Measurements from ENCODE around the gene GAB2.

DNA sequence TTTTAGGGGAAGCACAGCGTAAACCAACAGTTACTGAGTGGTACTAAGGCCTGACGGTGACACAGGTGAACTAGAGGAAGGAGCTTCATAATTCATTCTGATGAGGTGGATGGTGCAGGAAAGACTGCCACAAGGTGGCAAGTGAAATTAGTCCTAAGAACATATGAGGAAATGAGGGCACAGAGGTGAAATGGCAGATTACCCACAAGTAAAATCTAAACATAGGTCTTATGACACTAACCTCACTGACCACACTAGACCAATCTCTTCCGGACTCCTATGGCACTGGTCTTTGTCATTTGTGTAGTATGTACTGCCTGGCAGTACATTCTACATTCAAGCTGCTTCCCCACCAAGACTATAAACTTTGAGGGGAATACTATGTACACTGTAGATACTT, 20.2 kb downstream of the GAB2 start:
- TF ChIP-seq, protein P1, sequence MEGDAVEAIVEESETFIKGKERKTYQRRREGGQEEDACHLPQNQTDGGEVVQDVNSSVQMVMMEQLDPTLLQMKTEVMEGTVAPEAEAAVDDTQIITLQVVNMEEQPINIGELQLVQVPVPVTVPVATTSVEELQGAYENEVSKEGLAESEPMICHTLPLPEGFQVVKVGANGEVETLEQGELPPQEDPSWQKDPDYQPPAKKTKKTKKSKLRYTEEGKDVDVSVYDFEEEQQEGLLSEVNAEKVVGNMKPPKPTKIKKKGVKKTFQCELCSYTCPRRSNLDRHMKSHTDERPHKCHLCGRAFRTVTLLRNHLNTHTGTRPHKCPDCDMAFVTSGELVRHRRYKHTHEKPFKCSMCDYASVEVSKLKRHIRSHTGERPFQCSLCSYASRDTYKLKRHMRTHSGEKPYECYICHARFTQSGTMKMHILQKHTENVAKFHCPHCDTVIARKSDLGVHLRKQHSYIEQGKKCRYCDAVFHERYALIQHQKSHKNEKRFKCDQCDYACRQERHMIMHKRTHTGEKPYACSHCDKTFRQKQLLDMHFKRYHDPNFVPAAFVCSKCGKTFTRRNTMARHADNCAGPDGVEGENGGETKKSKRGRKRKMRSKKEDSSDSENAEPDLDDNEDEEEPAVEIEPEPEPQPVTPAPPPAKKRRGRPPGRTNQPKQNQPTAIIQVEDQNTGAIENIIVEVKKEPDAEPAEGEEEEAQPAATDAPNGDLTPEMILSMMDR (IDR thresholded peaks at IDR 0.05; ENCODE audit: borderline replicate concordance, extremely low read depth, low read length, poor library complexity, severe bottlenecking), result peak; percentile 17
- TF ChIP-seq EZH2 (IDR thresholded peaks at IDR 0.05; ENCODE audit: borderline replicate concordance, low read depth, low read length, severe bottlenecking), result no peak

Data from DND-41 (cell line).